ENCODE data around the gene SRCAP. TPM values are rescaled to one million over a fixed set of nuclear protein-coding genes. Genes with fewer than 3 reads are reported as not detected.
A peak's percentile ranks its signal among the peaks of the same experiment; 100 is the strongest.

SRCAP gene
- total RNA-seq, 1 experiment from 2014 or later, result 57.4 TPM

GRCh38 chr16:30761928-30762902 lies 63.2 kb downstream of the SRCAP start, which contains the start of the genes CFAP119 and RNF40:
CFAP119 (minus strand) TSS chr16:30762062; CDS start chr16:30761748, 314 bp downstream.
RNF40 (plus strand) TSS chr16:30762322; CDS start chr16:30762546, 224 bp downstream.
- TSS peak; percentile 64 for BruUV-seq (replicated peaks)
- peaks cover 15% of the 10 kb centered on the region; the same call in 1 of the 2 replicates for H3K4me1 ChIP-seq
- H3K4me3 Mint-ChIP-seq (ENCODE audit: unreplicated experiment), result peak within 1 kb of the TSS; percentile 87
- TF ChIP-seq CTCF (IDR thresholded peaks at IDR 0.05; ENCODE audit: insufficient read depth in 1 of 2, low read depth in 1 of 2, low read length in 1 of 2, severe bottlenecking in 1 of 2, unreplicated experiment in 1 of 2), result no peak
- H3K27ac Mint-ChIP-seq (ENCODE audit: unreplicated experiment), result peak within 1 kb of the TSS; percentile 73
- peaks cover 9% of the 10 kb centered on the region for H3K36me3 ChIP-seq (ENCODE audit: control insufficient read depth, insufficient read depth, low read length)
- H3K27me3 Mint-ChIP-seq (ENCODE audit: insufficient read depth, unreplicated experiment), result no peaks in the 10 kb centered on the region
- peak; percentile 96 for DNase-seq
- H3K4me1 Mint-ChIP-seq (ENCODE audit: low read depth, unreplicated experiment), result peaks cover 4% of the 10 kb centered on the region
- intact Hi-C loops (cut with micrococcal nuclease; ENCODE audit: unreplicated experiment), result loop anchor here (1.0 to 2.0 kb wide), 3 partner anchors 13 to 22 kb away; partner anchors contain the start of gene PHKG2
- POLR2A ChIA-PET, result interaction anchor here (1.2 kb wide), 1 partner anchor 13 kb away, joined by 6 read pairs; no protein-coding TSS in a partner anchor
- H3K27me3 ChIP-seq (replicated peaks; ENCODE audit: control insufficient read depth, insufficient read depth, low read length), result no peaks in the 10 kb centered on the region
- H3K9me3 ChIP-seq, result no peaks in the 10 kb centered on the region
- H3K9me3 Mint-ChIP-seq (ENCODE audit: unreplicated experiment), result no peaks in the 10 kb centered on the region
- CTCF ChIA-PET, result no interaction called here
- H3K36me3 Mint-ChIP-seq (ENCODE audit: insufficient read depth, unreplicated experiment), result peaks cover 72% of the 10 kb centered on the region
- H3K4me3 ChIP-seq (ENCODE audit: low read depth, low read length), result peak within 1 kb of the TSS; percentile 84

DNA sequence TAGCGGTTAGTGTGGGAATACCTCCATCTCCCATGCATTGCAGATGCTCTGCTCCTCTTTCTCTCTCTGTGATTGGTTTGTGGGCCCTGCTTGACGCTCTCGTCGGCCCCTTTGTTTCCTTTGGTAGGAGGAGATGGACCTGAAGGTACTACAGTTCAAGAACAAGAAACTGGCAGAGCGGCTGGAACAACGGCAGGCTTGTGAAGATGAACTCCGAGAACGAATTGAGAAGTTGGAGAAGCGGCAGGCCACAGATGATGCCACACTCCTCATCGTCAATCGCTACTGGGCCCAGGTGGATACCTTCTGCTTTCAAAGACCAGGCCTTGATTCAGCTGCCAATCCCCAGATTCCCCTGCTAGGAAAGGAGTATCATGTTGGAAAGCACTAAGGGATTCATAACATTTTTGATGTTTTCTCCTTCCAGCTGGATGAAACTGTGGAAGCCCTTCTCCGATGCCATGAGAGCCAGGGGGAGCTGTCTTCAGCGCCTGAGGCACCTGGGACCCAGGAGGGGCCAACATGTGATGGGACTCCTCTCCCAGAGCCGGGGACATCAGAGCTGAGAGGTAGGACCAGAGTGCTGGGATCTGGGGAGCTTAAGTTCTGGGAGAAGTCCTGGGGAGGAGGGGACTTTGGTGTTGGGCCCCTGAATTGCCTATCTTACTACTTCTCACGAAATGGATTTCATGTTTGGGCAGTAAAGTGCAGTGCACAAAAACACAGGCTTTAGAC lies 64.2 kb downstream of the SRCAP start:
- ChIA-PET POLR2A (interaction anchor here (0.7 to 1.2 kb wide), 2 partner anchors 12 to 22 kb away, joined by 3 to 6 read pairs; no protein-coding TSS in a partner anchor), CTCF (no interaction called here)
- peak overlapping the region; percentile 76 for H3K4me3 ChIP-seq (ENCODE audit: low read depth, low read length)
- no peak for DNase-seq
- peak overlapping the region; percentile 87 for H3K4me3 Mint-ChIP-seq (ENCODE audit: unreplicated experiment)
- H3K4me1 Mint-ChIP-seq (ENCODE audit: low read depth, unreplicated experiment), result peaks cover 4% of the 10 kb centered on the region
- no peak for TF ChIP-seq CTCF (IDR thresholded peaks at IDR 0.05; ENCODE audit: insufficient read depth in 1 of 2, low read depth in 1 of 2, low read length in 1 of 2, severe bottlenecking in 1 of 2, unreplicated experiment in 1 of 2)
- no peaks in the 10 kb centered on the region for H3K9me3 Mint-ChIP-seq (ENCODE audit: unreplicated experiment)
- no peaks in the 10 kb centered on the region for H3K27me3 Mint-ChIP-seq (ENCODE audit: insufficient read depth, unreplicated experiment)
- intact Hi-C loops (cut with micrococcal nuclease; ENCODE audit: unreplicated experiment), result loop anchor here (1.0 to 2.0 kb wide), 3 partner anchors 12 to 23 kb away; partner anchors contain the start of gene PHKG2
- H3K36me3 ChIP-seq (ENCODE audit: control insufficient read depth, insufficient read depth, low read length), result peaks cover 12% of the 10 kb centered on the region
- H3K27ac Mint-ChIP-seq (ENCODE audit: unreplicated experiment), result peak overlapping the region; percentile 73
- BruUV-seq (replicated peaks), result no TSS peak
- H3K36me3 Mint-ChIP-seq (ENCODE audit: insufficient read depth, unreplicated experiment), result peaks cover 70% of the 10 kb centered on the region
- no peaks in the 10 kb centered on the region for H3K27me3 ChIP-seq (replicated peaks; ENCODE audit: control insufficient read depth, insufficient read depth, low read length)
- H3K9me3 ChIP-seq, result no peaks in the 10 kb centered on the region
- peaks cover 15% of the 10 kb centered on the region; the same call in 1 of the 2 replicates for H3K4me1 ChIP-seq

GRCh38 chr16:30764086-30764485 lies 65.1 kb downstream of the SRCAP start:
- Histone ChIP-seq H3K36me3 (ENCODE audit: control insufficient read depth, insufficient read depth, low read length) (peaks cover 16% of the 10 kb centered on the region), H3K9me3 (no peaks in the 10 kb centered on the region), H3K27me3 (replicated peaks; ENCODE audit: control insufficient read depth, insufficient read depth, low read length) (no peaks in the 10 kb centered on the region), H3K4me3 (ENCODE audit: low read depth, low read length) (no peak overlapping the region), H3K4me1 (peaks cover 15% of the 10 kb centered on the region; the same call in 1 of the 2 replicates)
- no peak overlapping the region for H3K4me3 Mint-ChIP-seq (ENCODE audit: unreplicated experiment)
- H3K9me3 Mint-ChIP-seq (ENCODE audit: unreplicated experiment), result no peaks in the 10 kb centered on the region
- intact Hi-C loops (cut with micrococcal nuclease; ENCODE audit: unreplicated experiment), result no loop called here
- H3K36me3 Mint-ChIP-seq (ENCODE audit: insufficient read depth, unreplicated experiment), result peaks cover 76% of the 10 kb centered on the region
- H3K27me3 Mint-ChIP-seq (ENCODE audit: insufficient read depth, unreplicated experiment), result no peaks in the 10 kb centered on the region
- no peak for DNase-seq
- H3K27ac Mint-ChIP-seq (ENCODE audit: unreplicated experiment), result no peak overlapping the region
- ChIA-PET CTCF (no interaction called here), POLR2A (interaction anchor here (0.5 kb wide), 1 partner anchor 240 kb away, joined by 4 read pairs; no protein-coding TSS in a partner anchor)
- no peak for TF ChIP-seq CTCF (IDR thresholded peaks at IDR 0.05; ENCODE audit: insufficient read depth in 1 of 2, low read depth in 1 of 2, low read length in 1 of 2, severe bottlenecking in 1 of 2, unreplicated experiment in 1 of 2)
- BruUV-seq (replicated peaks), result no TSS peak
- H3K4me1 Mint-ChIP-seq (ENCODE audit: low read depth, unreplicated experiment), result peaks cover 4% of the 10 kb centered on the region

Data from Caco-2 (cell line).